EL (cell line): ENCODE data around the gene DCST2.

Source experiments
- DNase-seq: peaks from one replicate; pipeline ENCODE4 v3.0.0-alpha.2; 2016

Gene DCST2

DNA sequence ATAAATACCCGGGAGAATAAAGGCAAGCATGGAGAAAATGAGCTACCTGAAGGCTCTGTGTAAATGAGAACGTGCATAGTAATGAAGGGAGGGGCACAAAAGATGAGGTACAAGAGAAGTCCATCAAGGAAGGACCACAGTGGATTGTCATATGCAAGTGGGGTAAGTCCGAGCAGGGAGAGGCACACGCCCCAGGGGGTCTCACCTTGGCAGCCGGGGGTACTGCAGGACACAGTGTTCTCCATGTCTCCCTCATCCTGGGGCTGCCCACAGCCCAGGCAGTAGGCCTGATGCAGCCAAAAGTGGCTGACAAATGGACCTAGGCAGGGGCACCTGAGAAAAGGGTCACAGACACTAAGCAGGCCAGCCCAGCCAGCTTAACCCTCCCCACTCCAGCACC is 10.0 kb downstream of the DCST2 start:
- DNase-seq: no peak

DNA sequence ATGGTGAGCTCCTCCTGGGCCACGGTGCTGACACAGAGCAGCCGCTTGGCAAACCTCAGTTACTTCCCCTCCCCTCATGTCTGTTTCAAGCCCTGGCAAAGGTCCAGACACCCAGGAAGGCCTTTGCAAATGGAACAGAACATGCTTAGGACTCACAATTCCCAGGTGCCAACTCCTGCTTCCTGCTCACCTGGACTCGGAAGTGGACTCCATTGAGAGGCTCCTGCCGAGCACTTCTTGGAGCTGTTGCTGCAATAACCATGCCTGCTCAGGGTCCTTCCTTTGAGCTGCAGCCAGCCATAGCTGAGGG is 10.7 kb downstream of the DCST2 start:
- DNase-seq: no peak

DNA sequence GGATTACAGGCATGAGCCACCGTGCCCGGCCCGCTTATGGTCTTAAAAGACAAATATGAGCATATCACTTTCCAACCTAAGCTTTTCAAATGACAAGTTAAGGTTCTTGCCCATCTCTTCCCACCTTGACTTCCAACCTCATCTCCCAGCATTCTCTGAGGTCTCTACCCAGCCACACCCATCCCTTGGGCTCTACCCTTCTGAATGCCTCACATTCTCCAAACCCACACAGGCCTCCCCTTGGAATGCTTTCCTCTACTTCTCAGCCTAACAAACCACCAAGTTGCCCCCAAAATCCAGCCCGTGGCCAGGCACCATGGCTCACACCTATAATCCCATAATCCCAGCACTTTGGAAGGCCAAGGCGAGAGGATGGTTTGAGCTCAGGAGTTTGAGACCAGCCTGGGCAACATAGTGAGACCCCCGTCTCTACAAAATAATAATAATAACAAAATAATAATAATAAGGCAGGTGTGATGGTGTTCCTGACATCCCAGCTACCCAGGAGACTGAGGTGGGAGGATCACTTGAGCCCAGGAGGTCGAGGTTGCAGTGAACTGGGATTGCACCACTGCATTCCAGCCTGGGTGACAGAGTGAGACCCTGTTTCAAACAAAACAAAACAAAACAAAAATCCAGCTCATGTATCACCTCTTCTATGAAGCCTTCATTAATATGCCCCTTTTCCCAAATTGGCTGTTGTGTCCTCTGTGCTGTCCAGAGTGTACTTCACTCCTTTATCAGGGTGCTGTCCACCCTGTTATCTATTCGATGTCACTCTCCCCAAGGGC is 11.2 kb downstream of the DCST2 start:
- peak; percentile 38 for DNase-seq

DNA sequence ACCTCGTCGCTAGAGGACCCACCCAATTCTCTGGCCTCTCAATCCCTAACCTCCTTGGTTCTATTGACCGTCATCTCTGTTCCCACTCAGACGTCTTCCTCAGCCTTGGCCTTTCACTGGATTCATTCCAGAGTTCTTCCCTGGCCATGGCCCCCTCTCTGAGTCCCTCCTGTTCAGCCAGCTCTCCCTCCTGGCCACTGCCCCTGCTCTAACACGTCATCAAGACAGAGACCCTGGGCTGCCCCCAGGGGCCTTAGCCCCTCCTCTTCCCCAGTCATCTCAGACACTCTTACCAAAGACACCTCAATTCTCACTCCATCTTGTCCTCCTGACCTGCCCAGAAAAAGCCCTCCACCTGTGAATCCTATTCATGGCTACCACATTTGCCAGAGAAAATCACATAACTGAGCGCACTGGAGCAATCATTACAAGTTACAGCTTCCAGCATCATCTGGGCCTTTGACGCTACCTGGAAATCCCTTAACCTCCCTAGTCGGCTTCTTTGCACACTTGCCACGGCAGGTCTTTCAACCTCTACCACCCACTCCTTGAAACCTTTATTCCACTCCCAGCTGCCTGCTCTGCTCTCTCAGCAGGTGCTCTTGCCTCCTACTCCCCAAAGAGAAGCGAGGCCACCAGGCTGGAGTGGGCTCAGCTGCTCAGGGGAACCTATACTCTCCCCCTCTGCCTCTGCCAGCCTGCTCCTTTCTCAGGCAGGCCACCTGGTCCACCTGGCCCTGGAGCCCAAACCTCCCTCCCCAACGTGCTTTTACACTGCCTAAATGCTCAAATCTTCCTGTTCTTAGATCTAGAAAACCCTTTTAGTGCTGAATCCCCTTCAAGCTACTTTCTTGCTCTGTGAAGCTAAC is 14.0 kb downstream of the DCST2 start:
- no peak for DNase-seq

DNA sequence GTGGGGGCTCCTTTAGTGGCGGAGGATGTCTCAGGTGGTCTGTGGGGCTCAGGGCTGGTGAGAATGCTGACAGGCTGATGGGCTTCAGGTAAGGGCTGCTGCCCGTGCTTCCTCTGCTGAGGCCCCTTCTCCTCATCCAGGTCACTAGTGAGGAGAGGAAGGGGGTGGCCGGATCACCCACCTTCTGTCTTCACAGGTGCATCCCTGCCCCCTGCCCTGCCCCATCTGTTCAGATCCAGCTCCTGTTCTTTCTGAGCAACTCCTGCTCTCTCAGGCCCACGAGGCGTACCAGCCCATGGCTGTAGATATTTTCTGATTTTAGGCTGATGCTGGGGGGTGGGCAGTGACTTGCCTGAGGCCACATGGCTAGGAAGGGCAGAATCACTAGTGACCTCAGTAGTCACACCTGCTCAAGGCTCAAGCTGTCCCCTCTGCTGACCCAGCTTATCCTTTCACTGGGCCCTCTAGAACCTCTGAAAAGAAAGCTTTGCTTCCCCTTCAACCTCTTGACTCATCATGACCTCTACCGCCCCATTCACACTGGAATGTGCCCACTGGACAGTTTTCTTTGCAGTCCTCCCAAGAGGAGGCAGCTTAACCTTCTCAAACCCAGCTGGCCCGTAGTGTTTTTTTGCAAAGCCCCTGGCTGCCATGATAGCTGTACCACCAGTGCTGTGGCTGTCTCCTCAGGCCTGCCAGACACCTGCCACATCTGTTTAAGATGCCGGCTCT is 14.8 kb downstream of the DCST2 start:
- DNase-seq: peak; percentile 53

DNA sequence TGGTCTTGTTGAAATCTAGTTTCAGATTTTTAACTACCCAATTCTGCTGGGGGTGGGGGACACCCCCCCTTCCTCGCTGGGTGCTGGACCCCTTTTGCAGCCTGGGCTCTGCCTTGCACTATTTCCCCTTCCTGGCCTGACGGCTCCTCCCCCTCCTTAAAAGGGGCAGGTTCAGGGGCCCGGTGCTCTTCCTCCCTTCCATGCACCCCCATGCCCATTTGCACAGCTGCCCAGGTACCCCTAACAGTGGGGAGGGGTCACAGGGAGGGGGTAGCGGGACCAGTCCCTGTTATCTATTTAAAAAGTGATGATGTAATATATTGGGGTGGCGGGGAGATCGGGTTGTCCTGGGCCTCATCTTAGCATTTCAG is 15.7 kb downstream of the DCST2 start:
- DNase-seq: no peak

DNA sequence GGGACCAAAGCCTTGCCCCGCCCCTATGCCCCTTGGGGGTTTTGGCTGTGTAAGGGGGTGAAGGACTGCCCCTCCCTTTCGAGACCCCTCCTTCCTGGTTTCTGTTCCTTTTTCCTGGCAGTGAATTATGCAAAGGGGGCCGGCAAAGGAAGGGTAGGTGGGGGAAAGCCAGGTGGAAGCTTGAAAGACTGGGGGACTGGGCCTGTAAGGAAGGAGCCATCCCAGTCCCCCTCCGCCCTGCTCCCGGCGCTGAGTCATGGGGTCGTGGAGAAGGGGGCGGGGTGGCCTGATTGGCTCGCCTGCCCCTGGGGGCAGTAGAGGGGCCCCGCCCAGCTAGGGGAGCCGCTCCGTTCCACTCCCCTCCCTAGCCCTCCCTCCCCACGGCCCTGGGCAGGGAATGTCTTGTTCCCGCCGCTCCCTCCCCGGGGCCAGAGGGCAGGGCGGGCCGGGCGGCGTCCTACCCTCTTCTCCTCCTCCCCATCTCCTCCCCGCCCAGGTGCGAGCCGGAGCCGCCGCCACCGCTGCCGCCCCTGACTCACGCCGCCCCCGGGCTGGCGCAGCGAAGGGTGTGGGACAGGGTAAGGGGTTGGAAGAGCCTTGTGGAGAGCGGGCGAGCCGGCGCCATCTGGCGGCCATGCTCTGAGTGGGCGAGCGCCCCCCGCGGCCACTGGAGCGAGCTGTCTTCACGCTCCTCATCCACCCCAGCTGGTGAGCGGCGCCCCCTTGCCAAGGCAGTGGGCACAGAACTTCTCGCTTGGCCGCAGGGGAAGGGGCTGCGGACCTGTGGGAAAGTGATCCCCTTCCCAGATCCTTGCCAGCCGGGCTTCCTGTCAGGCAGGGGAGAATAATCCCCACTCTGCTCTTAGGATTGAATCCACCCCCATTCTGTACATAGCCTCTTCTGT is 16.3 kb downstream of the DCST2 start:
- peak; percentile 95 for DNase-seq

DNA sequence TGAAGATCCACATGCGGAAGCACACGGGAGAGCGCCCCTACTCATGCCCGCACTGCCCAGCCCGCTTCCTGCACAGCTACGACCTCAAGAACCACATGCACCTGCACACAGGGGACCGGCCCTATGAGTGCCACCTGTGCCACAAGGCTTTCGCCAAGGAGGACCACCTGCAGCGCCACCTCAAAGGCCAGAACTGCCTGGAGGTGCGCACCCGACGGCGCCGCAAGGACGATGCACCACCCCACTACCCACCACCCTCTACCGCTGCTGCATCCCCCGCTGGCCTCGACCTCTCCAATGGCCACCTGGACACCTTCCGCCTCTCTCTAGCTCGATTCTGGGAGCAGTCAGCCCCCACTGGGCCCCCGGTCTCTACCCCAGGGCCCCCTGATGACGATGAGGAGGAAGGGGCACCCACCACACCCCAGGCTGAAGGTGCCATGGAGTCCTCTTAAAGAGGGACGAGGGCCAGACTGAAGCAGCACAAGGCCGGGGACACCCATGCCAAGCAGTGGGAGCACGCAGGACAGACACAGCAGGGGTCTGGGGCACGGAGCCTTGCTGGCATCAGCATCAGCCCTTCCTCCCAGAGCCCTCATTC is 17.2 kb downstream of the DCST2 start:
- no peak for DNase-seq

DNA sequence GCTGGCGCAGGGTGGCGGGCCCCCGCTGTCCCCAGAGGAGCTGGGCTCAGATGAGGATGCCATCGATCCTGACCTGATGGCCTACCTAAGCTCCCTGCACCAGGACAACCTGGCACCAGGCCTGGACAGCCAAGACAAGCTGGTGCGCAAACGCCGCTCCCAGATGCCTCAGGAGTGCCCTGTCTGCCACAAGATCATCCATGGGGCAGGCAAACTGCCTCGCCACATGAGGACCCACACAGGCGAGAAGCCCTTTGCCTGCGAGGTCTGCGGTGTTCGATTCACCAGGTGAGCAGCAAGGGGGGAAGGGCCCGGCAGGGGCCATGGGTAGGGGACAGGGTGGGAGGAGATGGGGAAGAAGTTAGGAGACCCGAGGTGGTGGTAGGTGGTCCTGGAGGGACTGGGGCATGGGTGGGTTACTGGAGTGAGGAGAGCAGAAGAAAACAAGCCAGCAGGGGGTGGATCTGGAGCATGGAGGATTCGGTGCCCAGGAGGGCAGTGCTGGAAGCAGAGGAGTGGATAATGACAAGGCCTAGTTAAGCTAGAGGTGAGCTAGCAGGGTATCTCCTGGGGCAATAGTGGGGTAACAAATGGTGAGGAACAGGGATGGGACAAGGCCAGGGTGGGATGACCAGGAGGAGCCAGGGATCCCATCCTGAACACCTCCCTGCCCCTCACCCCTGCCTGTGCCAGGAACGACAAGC is 17.9 kb downstream of the DCST2 start:
- no peak for DNase-seq

DNA sequence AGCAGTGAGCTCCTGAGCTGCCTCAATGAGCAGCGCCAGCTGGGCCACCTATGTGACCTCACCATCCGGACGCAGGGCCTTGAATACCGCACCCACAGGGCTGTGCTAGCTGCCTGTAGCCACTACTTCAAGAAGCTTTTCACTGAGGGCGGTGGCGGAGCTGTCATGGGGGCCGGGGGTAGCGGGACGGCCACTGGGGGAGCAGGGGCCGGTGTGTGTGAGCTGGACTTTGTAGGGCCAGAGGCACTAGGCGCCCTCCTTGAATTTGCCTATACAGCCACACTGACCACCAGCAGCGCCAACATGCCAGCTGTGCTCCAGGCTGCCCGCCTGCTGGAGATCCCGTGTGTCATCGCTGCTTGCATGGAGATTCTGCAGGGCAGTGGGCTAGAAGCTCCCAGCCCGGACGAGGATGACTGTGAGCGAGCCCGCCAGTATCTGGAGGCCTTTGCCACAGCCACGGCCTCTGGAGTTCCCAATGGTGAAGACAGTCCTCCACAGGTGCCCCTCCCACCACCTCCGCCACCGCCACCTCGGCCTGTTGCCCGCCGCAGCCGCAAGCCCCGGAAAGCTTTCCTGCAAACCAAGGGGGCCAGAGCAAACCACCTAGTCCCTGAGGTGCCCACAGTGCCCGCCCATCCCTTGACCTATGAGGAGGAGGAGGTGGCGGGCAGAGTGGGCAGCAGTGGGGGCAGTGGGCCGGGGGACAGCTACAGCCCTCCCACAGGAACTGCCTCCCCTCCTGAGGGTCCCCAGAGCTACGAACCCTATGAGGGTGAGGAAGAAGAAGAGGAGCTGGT is 18.7 kb downstream of the DCST2 start:
- DNase-seq: no peak

DNA sequence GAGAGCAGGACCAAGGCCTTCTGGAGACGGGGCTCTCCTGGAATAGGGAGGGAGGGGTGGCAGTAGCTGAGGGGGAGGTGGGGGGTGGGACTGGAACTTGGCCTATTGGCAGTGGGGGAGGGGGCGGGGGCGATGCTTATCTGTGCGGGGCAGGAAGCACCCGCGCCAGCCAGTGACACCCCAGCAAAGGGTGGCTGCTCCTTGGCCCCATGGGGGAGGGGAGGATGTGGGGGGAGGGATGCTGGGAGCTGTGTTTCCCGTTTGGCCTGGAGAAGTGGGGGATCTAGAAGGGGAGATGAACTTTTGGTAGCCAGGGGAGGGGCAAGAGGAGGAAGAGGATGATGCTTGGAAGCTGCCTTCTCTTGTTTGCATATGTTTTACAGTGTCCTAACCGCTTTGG is 19.9 kb downstream of the DCST2 start:
- no peak for DNase-seq

DNA sequence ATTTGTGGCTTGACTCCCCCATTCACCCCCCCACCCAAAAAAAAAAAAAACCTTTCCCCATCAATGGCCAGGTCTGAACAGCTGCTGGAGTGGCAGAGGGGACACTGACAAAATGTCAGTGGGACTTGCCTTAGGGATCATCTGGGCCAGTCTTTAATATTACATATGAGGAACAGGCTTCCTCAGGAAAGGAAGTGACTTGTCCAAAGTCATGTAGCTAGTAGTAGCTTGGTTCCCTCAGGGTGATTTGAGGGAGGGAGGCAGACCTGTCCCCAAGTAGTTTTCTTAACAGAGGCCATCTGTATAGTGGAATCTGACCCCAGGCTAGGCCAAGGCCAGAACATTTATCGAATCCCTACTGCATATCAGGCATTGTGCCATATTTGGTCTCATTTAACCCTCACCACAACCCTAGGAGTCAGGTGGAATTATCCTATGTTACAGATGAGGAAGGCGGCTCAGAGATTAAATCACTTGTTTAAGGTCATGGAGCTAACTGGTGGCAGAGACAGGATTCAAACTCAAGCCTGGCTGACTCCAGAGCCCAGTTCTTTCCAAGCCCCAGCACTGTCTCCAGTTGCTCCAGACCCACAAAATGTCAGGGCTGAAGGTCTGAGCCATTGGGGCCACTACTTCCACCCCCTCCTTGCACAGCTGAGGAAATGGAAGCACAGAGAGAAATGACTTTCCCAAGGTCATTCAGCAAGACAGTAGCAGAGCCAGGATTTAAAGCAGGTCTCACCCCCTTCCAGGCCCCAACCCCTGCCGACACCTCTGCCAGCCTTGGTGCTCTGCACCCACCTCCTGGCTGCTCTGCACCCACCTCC is 20.6 kb downstream of the DCST2 start:
- no peak for DNase-seq

DNA sequence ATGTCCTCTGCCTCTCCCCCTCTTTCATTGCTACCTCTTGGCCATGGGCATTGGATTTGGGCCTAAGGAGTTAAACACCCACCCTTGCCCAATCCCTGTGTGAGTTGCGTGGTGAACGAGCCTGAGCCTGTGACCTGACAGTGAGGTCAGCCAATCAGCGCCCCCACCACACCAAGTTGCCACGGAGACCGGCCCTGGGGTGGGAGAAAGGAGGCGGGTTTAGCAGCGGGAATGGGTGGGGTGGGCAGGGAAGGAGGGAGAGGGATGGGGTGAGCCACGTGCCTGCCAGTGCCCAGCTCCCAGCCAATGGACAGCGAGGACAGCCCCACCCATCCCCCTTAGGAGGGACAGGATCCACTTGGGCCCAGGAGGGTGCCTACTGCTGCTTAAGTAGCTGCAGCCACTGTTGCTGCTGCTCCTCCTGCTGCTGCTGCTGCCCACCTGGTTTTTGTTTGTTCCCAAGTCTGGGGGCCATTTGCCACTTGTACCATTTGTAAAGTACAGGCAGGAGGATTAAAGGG is 21.5 kb downstream of the DCST2 start:
- no peak for DNase-seq

DNA sequence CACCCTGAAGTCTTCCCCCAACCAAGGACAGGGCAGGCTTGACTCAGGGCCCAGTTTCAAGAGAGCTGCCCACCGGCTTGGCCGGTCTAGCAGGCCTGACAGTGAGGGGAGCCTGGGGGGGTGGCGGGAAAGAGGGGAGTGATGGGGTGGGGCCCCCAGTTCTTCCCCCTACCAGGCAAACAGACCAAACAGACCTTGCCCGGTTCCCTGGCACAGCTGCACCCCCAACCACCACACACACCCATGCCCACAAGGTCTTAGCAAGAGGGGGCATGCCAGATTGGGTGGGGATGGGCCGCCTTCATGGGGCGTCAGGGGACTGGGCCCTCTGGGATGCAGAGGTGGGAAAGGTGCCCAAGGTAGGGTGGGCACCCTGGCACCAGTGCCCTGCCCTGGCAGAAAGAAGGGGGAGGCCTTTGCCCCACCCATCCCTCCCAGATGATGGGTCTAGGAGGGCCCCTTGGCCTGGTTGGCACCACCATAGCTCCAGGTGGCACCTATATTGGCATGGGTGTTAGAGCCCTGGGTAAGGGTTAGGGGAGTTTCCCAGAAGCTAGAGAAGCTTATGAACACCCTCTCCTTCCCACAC is 22.1 kb downstream of the DCST2 start:
- DNase-seq: no peak

DNA sequence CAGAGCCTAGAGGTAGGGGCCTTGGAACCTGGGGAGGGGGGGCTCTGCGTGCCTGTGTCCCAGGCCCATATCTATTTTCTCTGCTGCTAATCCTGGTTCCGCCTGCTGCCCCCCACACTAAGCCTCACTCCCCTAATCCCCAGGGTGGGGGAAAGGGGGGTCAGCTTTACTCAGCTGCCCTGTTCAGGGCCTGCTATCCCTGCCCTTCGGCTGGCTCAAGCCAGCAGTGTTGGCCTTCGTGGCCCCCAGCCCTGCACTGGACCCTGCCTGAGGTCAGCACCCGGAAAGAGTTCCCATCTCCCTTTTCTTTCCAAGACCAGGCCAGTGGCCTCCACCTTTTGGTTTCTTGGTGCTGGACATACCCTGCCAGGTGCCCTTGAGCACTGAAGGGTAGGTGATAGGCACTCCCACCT is 22.6 kb downstream of the DCST2 start:
- no peak for DNase-seq

DNA sequence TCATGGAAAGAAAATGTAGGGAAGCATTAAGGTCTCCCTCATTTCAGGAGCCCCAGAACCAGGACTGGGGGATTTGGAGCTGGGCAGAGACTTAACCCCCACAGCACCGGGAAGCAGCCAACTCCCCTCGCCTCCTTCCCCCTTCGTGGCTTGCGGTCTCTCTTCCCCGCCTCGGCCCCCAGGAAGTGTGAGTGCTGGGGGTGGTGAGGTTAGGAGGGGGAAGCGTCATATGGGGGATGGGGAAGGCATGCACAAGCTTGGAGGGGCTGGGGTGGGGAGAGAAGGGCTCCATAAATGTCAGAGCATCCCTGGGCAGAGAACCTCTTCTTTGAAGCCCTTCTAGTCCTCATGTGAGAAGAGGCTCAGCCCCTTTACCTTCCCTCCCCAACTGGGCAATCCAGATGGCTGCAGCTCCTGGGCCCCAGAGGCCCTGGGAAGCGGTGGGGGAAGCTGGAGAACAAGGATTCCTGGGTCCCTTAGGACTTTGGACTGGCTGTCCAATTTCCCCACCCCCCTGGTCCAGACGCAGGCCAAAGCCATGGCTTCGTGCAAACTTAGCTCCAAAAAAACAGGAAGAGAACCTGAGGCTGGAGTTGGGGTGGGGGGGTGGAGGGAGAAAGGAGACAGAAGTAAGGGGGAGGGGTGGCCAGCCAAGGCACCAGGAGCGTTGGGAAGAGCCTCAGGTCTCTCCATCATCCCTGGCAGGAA is 23.2 kb downstream of the DCST2 start:
- no peak for DNase-seq

DNA sequence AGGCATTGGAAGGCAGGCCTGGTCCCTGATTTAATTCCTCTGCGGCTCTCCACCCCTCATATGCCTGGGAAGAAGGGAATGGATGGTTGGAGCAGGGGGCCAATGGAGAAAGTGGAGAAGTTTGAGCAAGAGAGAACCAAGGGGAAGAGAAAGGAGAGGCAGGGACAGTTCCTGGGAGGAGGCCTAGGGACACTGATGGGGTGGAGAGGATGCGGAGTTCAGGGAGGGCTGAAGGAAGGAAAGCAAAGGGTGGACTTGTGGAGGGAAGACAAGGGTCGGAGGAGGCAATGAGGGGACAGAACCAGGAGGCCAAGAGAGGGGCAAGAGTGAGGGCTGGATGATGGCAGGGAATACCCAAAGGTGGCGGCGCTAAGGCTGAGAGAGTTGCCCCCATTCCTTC is 23.8 kb downstream of the DCST2 start:
- DNase-seq: no peak

DNA sequence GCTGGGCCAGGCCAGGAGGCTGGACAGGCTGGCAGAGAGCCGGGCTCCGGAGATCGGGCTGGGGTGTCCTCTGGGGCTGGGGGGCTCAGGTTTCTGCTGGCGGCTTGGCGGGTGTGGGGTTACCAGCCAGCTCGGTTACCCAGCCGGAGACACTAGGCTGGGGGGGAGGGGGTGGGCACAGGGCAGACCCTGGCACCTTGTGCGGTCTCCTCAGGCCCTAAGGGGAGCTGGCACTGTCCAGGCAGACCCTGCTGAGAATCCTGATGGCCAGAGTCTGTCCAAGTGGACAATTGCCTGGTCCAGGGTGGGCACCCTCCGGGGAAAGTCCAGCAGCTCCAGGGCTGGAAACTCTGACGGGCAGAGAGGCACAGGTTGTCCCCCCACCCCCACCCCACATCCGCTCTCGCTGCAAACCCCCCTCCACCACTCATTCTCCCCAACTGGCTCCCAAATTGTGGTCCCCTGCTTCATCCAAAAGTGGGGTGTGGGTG is 24.3 kb downstream of the DCST2 start:
- no peak for DNase-seq
